CD4-positive, alpha-beta T cell treated with Interferon gamma for 1 hour (primary cell): ENCODE measurements around the gene GPLD1.
"Not testable (repeated sequence)": the region's sequence is repeated elsewhere in the genome, so short reads cannot be mapped to it uniquely, and the experiment has no call there.

Experiments
- DNase-seq: peaks from one replicate; pipeline ENCODE4 v3.0.0-alpha.2; 2020

The GPLD1 gene

GRCh38 chr6:24453921-24454320, 35.5 kb downstream of the GPLD1 start:
- DNase-seq: no peak

DNA sequence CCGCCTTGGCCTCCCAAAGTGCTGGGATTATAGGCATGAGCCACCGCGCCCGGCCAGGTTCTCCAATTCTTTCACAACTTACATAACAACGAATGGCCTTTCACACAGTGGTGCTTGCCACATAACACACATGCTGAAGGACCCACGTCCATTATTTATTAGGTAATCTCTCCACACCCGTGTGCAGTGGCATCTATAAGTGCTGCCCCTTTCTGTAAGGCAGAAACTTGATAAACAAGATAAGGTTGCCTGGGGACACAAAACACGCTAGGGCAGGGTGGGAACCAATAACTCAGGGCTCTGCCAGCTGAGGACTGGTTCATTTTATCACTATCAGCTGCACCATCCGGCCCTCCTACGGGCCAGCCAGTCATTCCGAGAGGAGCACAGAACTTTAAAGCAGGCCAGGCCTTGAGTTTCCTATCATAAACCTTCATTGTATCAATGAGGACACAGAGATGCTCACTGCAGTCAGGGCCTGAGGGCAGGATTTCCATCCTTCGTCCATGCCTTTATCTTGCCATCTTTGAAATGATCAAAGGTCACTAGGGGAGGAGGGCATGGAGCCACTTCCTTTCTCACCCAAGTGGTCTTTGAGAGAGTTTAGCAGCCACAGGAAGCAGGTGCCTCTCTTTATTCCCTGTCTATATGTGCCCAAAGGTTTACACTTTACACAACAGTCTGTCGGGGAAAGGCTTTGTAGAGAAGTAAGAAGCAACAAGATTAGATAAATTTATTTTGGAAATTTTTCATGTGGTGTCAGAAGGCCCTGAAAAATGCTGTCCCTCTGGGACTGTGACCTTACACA, 37.6 kb downstream of the GPLD1 start:
- no peak for DNase-seq

GRCh38 chr6:24448828-24449525, 40.4 kb downstream of the GPLD1 start:
- no peak for DNase-seq

DNA sequence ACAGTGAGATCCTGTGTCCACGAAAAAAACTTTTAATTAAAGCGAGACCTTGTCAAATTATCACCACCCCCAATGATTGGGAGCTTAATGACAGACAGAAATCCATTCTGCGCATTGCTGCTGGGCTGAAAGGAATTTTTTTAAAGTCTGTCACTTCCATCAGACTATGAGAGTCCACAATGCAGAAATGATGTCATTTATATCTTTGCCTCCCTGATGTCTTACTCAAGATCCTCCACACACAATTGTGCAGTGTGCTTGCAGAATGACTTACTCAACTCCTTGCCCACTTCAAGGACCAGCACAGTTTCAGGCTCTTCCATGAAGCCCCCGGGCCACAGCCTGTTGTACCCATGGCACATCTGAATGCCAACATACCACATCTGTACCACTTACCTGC, 41.0 kb downstream of the GPLD1 start:
- DNase-seq: no peak

GRCh38 chr6:24446670-24447069, 42.7 kb downstream of the GPLD1 start:
- DNase-seq: no peak

- DNase-seq: no peak
These were observed 43.7 kb downstream of the GPLD1 start for GRCh38 chr6:24445704-24446103.

DNA sequence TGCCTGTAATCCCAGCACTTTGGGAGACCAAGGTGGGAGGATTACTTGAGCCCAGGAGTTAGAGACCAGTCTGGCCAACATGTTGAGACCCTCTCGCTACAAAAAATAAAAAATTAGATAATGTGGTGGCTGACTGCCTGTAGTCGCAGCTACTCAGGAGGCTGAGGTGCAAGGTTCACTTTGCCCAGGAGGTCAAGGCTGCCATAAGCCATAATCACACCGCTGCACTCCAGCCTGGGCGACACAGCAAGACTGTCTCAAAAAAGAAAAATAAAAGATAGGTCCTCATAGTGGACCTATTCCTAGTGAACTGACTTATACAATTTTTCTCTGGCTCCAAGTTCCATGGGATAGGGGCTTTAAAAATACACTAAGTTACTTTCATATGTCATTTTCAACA, 44.8 kb downstream of the GPLD1 start:
- no peak for DNase-seq

DNA sequence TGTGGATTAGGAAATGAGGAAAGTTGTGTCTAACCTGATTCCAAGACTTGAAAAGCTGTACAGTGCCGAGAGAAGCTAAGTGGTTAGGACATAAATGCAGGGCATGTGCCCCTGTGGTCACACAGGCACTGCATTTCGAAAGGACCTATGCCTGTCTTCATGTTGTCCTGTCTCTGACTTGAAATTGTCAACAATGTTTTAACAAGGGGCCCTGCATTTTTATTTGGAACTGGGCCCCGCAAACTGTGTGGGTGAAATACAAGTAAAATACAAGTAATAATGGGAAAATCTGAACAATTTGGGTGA, 47.8 kb downstream of the GPLD1 start:
- no peak for DNase-seq

- no peak for DNase-seq
These were observed 48.3 kb downstream of the GPLD1 start for GRCh38 chr6:24440897-24441598.

DNA sequence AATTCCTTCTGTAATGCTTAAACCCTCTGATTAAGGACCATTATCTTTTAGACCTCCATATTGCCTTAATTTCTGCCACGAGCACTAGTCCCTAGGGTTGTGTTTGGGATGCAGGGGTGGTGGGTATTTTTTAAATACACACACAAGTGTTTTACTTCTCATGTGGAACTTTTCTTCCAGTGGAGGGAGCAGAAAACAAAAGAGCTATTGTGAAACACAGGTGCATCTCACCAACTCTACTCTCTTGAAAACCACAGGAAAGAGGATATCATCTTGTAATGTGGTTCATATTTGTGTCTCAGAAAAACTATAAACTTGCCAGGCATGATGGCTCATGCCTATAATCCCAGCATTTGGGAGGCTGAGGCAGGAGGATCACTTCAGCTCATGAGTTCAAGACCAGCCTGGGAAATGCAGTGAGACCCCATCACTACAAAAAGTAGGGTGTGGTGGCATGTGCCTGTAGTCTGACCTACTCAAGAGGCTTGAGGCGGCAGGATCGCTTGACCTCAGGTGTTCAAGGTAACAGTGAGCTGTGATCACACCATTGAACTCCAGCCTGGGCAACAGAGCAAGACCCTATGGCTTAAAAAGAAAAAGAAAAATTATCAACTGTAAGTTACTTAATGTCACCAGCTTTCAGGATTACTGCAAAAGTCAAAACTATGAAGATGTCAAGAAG, 49.4 kb downstream of the GPLD1 start:
- no peak for DNase-seq

DNA sequence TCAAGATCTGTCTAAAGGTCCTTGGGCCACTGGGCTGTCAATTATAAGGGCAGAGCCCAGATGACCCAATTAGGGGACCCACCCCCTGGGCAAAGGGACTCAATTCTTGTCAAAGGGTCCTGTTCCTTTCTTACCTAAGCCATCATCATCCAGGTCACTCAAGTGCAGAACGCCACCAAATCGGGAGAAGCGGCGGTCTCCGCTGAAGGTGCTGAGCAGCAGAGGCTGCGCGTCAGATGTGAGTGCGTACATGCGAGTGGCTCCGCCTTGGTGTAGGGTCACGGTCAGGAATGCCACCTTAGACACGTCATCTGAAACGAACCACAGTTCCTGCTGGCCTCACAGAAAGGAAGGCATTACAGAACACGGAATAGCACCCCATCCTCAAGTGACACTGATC, 52.4 kb downstream of the GPLD1 start:
- DNase-seq: no peak

- no peak for DNase-seq
These were observed 56.8 kb downstream of the GPLD1 start for GRCh38 chr6:24432611-24433010.

GRCh38 chr6:24431045-24431451, 58.3 kb downstream of the GPLD1 start:
- DNase-seq: no peak

- no peak for DNase-seq
These were observed 59.3 kb downstream of the GPLD1 start for GRCh38 chr6:24430086-24430485.

GRCh38 chr6:24429146-24429545, 60.2 kb downstream of the GPLD1 start:
- no peak for DNase-seq

DNA sequence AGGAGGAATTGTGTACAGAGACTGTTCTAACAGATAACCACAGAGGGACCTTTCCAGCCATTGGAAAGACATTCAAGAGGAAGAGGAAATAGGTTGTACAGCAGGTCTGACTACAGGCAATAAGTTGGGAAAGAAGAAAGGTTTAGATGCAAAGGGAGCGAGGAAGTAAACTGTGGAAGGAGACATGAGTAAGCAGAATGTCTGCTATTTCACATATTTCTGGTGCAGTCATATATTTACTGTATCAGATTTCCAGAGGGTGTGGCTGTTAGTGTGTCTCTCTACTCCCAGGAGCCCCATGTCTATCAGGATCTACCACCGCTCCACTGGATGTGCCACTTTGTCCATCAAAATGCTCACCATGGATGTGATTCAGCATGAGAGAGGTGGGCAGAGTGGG, 60.8 kb downstream of the GPLD1 start:
- DNase-seq: no peak

DNA sequence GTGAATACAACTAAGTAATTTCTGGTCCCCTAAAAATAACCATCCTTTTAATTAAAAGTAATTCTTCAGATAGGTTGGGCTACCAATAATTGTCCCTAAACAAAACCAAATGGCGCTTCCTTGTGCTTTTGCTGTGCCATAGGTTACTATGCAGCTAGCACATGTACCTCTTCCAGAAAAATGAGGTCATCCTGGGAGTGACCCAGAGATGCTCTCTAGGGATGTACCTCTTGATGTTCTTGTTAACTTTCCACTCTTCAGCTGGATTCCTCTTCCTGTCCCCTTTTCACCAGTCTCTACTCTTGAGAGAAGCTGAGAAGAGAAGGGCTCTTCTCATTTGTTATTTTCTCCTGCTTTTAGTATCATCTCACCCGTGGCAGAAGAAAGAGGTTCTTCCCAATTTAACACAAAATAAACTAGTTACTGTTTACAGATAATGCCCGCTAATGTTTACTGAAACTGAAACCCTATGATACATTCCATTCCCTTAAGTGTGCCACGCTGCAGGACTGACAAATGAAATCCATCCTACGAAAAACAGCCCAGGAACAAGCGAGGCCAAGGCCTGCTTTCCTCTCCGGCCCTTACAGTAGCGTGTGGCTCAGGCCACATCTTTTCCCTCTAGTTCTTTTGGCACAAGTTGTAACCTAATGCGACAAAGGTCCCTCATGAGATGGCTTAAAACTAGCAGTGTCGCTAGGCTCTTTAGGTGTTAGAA, 62.5 kb downstream of the GPLD1 start:
- DNase-seq: no peak

- no peak for DNase-seq
These were observed 64.3 kb downstream of the GPLD1 start for GRCh38 chr6:24425091-24425490.

DNA sequence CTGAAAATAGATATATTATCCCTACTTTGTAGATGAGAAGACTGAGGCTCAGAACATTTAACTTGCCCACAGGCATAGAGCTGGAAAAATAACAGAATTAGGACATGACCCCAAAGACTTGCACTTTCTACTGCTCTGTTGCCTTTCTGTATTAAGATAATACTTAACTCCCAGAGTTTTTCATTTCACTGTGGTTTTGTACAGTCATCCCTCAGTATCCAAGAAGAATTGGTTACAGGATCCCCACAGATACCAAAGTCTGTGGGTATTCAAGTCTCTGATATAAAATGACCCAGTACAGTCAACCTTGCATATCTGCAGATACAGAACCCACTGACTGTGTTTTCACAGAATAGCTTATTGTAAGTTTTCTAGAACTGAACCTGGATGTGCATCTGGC, 69.9 kb downstream of the GPLD1 start:
- DNase-seq: no peak

DNA sequence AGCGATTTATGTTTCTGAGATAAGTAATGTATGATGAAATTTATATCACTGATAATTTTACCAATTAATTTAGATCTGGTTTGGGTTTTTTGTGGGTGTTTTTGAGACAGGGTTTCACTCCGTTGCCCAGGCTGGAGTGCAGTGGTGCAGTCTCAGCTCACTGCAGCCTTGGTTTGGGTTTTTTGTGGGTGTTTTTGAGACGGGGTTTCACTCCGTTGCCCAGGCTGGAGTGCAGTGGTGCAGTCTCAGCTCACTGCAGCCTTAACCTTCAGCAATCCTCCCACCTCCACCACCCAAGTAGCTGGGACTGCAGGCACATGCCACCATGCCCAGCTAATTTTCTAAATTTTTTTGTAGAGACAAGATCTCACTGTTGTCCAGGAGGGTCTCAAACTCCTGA, 73.6 kb downstream of the GPLD1 start:
- no peak for DNase-seq

DNA sequence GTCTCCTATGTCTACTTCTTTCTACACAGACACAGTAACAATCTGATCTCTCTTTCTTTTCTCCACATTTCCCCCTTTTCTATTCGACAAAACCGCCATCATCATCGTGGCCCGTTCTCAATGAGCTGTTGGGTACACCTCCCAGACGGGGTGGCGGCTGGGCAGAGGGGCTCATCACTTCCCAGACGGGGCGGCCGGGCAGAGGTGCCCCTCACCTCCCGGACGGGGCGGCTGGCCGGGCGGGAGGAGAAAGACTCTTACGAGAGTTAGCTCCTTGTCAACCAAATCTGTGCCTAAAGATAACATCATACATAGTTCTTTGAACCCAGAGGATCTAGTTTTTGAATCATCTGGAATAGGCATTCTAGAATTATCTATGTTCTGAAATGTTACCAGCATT, 74.8 kb downstream of the GPLD1 start:
- not testable (repeated sequence) for DNase-seq

- DNase-seq: no peak
These were observed 77.1 kb downstream of the GPLD1 start for GRCh38 chr6:24412294-24412693.

DNA sequence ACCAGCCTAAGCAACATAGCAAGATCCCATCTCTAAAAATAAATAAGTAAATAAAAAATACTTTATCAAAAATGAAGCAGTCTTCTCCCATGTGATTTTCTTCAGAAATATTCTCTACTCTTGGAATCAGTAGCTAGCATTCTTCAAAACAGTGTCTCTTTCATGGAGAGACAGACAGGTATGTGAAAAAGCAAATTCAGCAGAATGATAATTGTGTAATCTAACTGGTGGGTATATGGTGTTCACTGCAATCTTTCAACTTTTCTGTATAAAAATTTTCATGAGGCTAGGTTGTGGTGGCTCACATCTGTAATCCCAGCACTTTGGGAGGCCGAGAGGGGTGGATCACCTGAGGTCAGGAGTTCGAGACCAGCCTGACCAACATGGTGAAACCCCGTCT, 78.8 kb downstream of the GPLD1 start:
- no peak for DNase-seq
